DOHH2 (cell line): ENCODE results near the gene MICAL3.

Experiments
- H3F3A ChIP-seq: fragments of 200-600 bp; sonication (generic), shearing (Covaris generic); 2 replicates; pipeline ENCODE4 v1.6.0; 2016; ENCODE audit warnings: antibody characterized with exemption, mild to moderate bottlenecking; ENCODE audit not compliant: control insufficient read depth, insufficient read depth
- H3K27ac ChIP-seq: fragments of 200-600 bp; sonication (generic); 2 replicates; pipeline ENCODE4 v1.5.1; 2014; ENCODE audit warnings: low read depth, mild to moderate bottlenecking, low read length, moderate library complexity
- H3K27me3 ChIP-seq: fragments of 200-600 bp; sonication (generic); 2 replicates; pipeline ENCODE4 v1.6.1; 2014; ENCODE audit warnings: mild to moderate bottlenecking, low read length, mixed read lengths; ENCODE audit not compliant: control insufficient read depth
- H3K36me3 ChIP-seq: fragments of 200-600 bp; sonication (generic); 2 replicates; pipeline ENCODE4 v1.6.1; 2014; ENCODE audit warnings: mild to moderate bottlenecking, low read length, moderate library complexity, mixed read lengths; ENCODE audit not compliant: control insufficient read depth
- H3K4me1 ChIP-seq: fragments of 200-600 bp; sonication (generic); 2 replicates; pipeline ENCODE4 v1.6.1; 2014; ENCODE audit warnings: mild to moderate bottlenecking, low read length, mixed read lengths; ENCODE audit not compliant: control insufficient read depth
- H3K4me2 ChIP-seq: fragments of 200-600 bp; sonication (generic); 2 replicates; pipeline ENCODE4 v1.6.0; 2014; ENCODE audit warnings: mild to moderate bottlenecking, low read length, moderate library complexity
- H3K4me3 ChIP-seq: fragments of 200-600 bp; sonication (generic); 2 replicates; pipeline ENCODE4 v1.5.1; 2014; ENCODE audit warnings: mild to moderate bottlenecking, low read length, mixed read lengths
- H3K79me2 ChIP-seq: fragments of 200-600 bp; sonication (generic); 2 replicates; pipeline ENCODE4 v1.6.1; 2014; ENCODE audit warnings: mild to moderate bottlenecking, low read length, mixed read lengths; ENCODE audit not compliant: control insufficient read depth
- H3K9me2 ChIP-seq: fragments of 200-600 bp; sonication (generic); replicated peaks from 2 replicates; pipeline ENCODE4 v1.6.1; 2014; ENCODE audit warnings: mild to moderate bottlenecking, low read length, mixed read lengths; ENCODE audit not compliant: control insufficient read depth
- H3K9me3 ChIP-seq: fragments of 200-600 bp; sonication (generic); 2 replicates; pipeline ENCODE4 v1.6.1; 2014; ENCODE audit warnings: antibody characterized with exemption, low read length, mixed read lengths; ENCODE audit not compliant: control insufficient read depth, insufficient read depth
- H4K20me1 ChIP-seq: fragments of 200-600 bp; sonication (generic); 2 replicates; pipeline ENCODE4 v1.6.0; 2014; ENCODE audit warnings: low read depth, mild to moderate bottlenecking, antibody characterized with exemption, low read length, moderate library complexity; ENCODE audit not compliant: control insufficient read depth, insufficient read depth
- EZH2phosphoT487 ChIP-seq: fragments of 200-600 bp; sonication (generic); IDR thresholded peaks from 2 replicates; pipeline ENCODE4 v1.6.1; 2017; ENCODE audit warnings: borderline replicate concordance, mild to moderate bottlenecking, antibody characterized with exemption, low read length, moderate library complexity, mixed read lengths
- TF ChIP-seq, protein P1 (sequence below): fragments of 200-600 bp; sonication (generic); IDR thresholded peaks from one replicate; pipeline ENCODE4 v1.5.1; 2014; ENCODE audit warnings: antibody characterized with exemption, mild to moderate bottlenecking, low read depth, low read length; ENCODE audit not compliant: poor library complexity, severe bottlenecking

Gene MICAL3

DNA sequence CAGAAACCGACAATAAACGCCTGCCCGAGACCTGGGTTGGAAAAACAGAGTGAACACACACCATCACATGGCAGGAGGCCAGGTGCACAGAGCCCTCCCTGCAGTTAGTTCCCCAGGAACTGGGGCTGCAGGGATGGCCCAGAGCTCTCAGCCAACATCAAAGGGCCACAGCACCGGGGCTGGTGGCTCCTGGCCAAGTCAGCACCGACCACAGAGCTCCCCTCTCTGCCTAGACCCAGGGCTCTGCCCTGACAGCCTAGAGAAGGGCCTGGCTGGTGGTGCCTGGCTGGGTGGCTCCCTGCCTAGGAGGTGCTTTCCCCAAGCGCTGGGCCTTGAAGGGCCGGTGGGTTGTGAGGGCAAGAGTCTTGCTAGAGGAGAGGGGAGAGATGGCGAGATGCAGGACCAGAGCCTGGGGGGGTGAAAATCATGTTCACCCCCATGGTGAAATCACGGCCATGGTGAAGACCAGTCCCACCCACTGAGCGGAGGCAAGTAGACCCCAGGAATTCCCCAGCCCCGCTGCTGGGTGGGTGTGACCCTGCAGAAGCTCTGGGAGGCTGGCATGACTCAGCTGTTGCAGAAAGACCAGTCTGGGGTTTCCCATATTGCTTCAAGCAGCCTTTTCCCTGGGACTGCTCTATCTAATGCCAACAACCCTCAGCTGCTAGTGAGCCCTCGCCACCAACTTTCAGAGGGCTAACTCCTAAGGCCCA, 242.9 kb downstream of the MICAL3 start:
- Histone ChIP-seq H3K27me3 (no peaks in the 10 kb centered on the region), H3K27ac (no peak overlapping the region), H3K36me3 (no peaks in the 10 kb centered on the region), H4K20me1 (no peaks in the 10 kb centered on the region), H3F3A (no peaks in the 10 kb centered on the region), H3K79me2 (peaks cover 19% of the 10 kb centered on the region), H3K4me3 (no peak overlapping the region), H3K4me1 (peaks cover 46% of the 10 kb centered on the region), H3K4me2 (peak overlapping the region; percentile 18; the same call in 1 of the 2 replicates), H3K9me2 (no peaks in the 10 kb centered on the region), H3K9me3 (no peaks in the 10 kb centered on the region)
- TF ChIP-seq, protein P1, sequence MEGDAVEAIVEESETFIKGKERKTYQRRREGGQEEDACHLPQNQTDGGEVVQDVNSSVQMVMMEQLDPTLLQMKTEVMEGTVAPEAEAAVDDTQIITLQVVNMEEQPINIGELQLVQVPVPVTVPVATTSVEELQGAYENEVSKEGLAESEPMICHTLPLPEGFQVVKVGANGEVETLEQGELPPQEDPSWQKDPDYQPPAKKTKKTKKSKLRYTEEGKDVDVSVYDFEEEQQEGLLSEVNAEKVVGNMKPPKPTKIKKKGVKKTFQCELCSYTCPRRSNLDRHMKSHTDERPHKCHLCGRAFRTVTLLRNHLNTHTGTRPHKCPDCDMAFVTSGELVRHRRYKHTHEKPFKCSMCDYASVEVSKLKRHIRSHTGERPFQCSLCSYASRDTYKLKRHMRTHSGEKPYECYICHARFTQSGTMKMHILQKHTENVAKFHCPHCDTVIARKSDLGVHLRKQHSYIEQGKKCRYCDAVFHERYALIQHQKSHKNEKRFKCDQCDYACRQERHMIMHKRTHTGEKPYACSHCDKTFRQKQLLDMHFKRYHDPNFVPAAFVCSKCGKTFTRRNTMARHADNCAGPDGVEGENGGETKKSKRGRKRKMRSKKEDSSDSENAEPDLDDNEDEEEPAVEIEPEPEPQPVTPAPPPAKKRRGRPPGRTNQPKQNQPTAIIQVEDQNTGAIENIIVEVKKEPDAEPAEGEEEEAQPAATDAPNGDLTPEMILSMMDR, result no peak
- TF ChIP-seq EZH2phosphoT487, result no peak

DNA sequence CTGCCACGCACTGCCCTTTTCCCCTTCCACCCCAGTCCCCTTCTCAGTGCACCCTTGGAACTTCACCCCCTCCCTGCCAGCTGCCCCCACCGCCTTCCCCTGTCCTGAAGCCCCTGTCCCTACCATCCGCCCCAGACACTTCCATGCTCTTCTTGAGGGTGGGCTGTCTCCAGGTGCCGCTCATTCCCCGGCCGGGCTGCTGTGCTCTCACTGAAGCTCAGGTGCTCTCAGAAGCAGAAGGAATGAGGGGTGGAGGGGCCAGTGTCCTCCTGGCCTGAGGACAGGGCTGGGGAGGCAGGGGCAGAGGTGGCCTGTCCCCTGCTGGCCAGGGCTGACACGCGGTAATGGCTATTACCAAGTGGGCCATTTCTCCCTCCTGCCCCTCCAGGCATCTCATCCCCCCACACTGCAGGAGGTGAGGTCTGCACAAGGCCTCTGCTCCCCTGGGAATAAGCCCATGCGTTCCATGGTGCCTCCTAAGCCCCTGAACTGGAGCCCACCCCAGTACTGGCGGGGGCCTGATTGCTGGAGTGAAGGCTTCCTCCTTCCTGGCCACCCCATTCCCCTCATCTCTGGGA, 243.5 kb downstream of the MICAL3 start:
- Histone ChIP-seq H3F3A (no peaks in the 10 kb centered on the region), H3K4me1 (peaks cover 53% of the 10 kb centered on the region), H3K9me2 (no peaks in the 10 kb centered on the region), H3K27me3 (no peaks in the 10 kb centered on the region), H3K79me2 (peaks cover 19% of the 10 kb centered on the region), H3K4me2 (peak overlapping the region; percentile 18; the same call in 1 of the 2 replicates), H3K4me3 (no peak overlapping the region), H3K36me3 (no peaks in the 10 kb centered on the region), H4K20me1 (no peaks in the 10 kb centered on the region), H3K9me3 (no peaks in the 10 kb centered on the region), H3K27ac (no peak overlapping the region)
- TF ChIP-seq, protein P1, result no peak
- TF ChIP-seq EZH2phosphoT487, result no peak

DNA sequence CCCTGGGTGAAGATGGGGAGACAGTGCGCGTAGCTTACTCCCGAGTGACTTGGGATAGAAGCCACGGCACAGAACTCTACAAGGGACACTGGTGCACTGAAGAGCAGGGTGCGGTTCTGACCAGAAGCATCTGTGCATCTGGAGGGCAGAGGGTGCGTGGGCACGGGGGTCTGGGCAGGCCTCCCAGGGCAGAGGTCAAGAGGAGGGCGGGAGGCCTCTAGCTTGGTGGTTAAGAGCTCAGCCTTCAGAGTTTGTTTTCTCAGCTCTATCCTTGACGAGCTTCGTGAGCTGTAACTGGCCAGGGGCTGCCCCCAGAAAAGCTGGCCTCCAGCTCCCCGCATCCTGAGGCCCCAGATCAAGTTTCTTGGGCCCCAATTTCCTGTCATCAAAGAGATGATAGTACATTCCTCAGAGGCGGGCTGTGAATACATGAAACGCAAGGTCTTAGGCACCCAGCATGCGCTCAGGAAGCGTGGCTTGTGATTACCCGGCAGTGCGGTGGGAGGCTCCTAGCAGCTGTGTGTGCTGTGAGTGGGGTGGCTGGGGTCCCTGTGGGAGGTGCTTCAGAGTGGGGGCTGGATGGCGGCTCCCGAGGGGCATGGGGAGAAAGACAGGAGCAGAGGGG, 244.1 kb downstream of the MICAL3 start:
- H3K79me2 ChIP-seq, result peaks cover 19% of the 10 kb centered on the region
- H3K4me1 ChIP-seq, result peaks cover 58% of the 10 kb centered on the region
- peak overlapping the region; percentile 95; the same call in 1 of the 2 replicates for H3K4me2 ChIP-seq
- H3K27ac ChIP-seq, result no peak overlapping the region
- H3K9me2 ChIP-seq, result no peaks in the 10 kb centered on the region
- H3K9me3 ChIP-seq, result no peaks in the 10 kb centered on the region
- no peaks in the 10 kb centered on the region for H3K27me3 ChIP-seq
- no peaks in the 10 kb centered on the region for H4K20me1 ChIP-seq
- no peak overlapping the region for H3K4me3 ChIP-seq
- no peak for TF ChIP-seq EZH2phosphoT487
- TF ChIP-seq, protein P1, result no peak
- peaks cover 3% of the 10 kb centered on the region for H3F3A ChIP-seq
- no peaks in the 10 kb centered on the region for H3K36me3 ChIP-seq
